Measurements from ENCODE around the gene PFDN1.

DNA sequence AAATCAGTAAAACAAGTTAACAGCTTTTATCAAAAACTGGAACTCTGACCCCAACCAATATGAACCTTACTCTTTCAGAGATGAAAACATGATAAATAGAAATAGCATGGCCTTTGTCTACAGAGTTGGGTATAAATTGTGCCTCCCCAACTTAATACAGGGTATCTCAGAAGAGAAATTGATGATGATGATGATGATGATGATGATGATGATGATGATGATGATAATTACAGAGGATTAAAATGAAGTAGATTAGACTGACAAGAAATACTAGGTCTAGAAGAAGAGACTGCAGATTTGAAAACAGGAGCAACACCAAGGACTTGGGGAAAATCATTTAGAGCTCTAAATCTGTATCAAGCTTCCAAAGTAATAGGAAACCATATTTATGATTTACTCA is 27.1 kb downstream of the PFDN1 start:
- TF ChIP-seq, protein P1, sequence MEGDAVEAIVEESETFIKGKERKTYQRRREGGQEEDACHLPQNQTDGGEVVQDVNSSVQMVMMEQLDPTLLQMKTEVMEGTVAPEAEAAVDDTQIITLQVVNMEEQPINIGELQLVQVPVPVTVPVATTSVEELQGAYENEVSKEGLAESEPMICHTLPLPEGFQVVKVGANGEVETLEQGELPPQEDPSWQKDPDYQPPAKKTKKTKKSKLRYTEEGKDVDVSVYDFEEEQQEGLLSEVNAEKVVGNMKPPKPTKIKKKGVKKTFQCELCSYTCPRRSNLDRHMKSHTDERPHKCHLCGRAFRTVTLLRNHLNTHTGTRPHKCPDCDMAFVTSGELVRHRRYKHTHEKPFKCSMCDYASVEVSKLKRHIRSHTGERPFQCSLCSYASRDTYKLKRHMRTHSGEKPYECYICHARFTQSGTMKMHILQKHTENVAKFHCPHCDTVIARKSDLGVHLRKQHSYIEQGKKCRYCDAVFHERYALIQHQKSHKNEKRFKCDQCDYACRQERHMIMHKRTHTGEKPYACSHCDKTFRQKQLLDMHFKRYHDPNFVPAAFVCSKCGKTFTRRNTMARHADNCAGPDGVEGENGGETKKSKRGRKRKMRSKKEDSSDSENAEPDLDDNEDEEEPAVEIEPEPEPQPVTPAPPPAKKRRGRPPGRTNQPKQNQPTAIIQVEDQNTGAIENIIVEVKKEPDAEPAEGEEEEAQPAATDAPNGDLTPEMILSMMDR (conservative IDR thresholded peaks at IDR 0.05; ENCODE audit: low read depth, low read length) = no peak
- no peak for TF ChIP-seq EZH2phosphoT487 (IDR thresholded peaks at IDR 0.05; ENCODE audit: borderline replicate concordance, low read length)
